Femur (tissue), 1 donor: ENCODE data around the gene CHCHD2.
A peak's percentile ranks its signal among the peaks of the same experiment; 100 is the strongest.
"Not testable (repeated sequence)": the region's sequence is repeated elsewhere in the genome, so short reads cannot be mapped to it uniquely, and the experiment has no call there.

Experiments used
- DNase-seq: peaks from one replicate; pipeline ENCODE4 v3.0.0-alpha.2; 2017

Gene CHCHD2, protein sequence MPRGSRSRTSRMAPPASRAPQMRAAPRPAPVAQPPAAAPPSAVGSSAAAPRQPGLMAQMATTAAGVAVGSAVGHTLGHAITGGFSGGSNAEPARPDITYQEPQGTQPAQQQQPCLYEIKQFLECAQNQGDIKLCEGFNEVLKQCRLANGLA

GRCh38 chr7:56106108-56107073 is at the start of gene CHCHD2:
TSS of gene CHCHD2 (minus strand) at chr7:56106476. CDS start at chr7:56106413, 63 bp downstream.
- DNase-seq, result peak; percentile 99

GRCh38 chr7:56131062-56131461 is 24.8 kb upstream of the CHCHD2 start:
- not testable (repeated sequence) for DNase-seq

GRCh38 chr7:56127241-56127975 is 21.1 kb upstream of the CHCHD2 start:
- DNase-seq, result no peak

GRCh38 chr7:56125831-56126230 is 19.6 kb upstream of the CHCHD2 start:
- DNase-seq, result no peak

GRCh38 chr7:56124981-56125380 is 18.7 kb upstream of the CHCHD2 start:
- no peak for DNase-seq

- no peak for DNase-seq
Observed at GRCh38 chr7:56121440-56121839, 15.2 kb upstream of the CHCHD2 start.

GRCh38 chr7:56115852-56116538 is 9.7 kb upstream of the CHCHD2 start, which contains the start of gene NUPR2:
TSS of gene NUPR2 (minus strand) at chr7:56116417. CDS start at chr7:56116314, 103 bp downstream.
- DNase-seq, result no peak

DNA sequence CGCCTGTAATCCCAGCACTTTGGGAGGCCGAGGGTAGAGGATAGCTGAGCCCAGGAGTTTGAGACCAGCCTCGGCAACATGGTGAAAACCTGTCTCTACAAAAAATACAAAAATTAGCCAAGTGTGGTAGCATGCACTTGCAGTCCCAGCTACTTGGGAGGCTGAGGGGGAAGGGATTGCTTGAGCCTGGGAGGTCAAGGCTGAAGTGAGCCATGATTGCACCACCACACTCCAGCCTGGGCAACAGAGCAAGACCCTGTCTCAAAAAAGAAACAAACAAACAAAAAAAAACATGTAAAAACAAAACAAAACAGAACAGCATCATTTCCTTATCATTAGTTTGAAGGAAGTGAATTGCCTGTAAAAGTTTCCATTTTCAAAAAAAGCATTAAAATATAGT is 6.0 kb upstream of the CHCHD2 start:
- DNase-seq, result not testable (repeated sequence)

GRCh38 chr7:56110611-56111010 is 4.3 kb upstream of the CHCHD2 start:
- DNase-seq, result no peak

- no peak for DNase-seq
Observed at GRCh38 chr7:56107954-56108258, 1.6 kb upstream of the CHCHD2 start.

- DNase-seq, result peak; percentile 36
Observed at GRCh38 chr7:56105508-56105907, 768 bp downstream of the CHCHD2 start.

- DNase-seq, result not testable (repeated sequence)
Observed at GRCh38 chr7:56104138-56104537, 2.1 kb downstream of the CHCHD2 start.

DNA sequence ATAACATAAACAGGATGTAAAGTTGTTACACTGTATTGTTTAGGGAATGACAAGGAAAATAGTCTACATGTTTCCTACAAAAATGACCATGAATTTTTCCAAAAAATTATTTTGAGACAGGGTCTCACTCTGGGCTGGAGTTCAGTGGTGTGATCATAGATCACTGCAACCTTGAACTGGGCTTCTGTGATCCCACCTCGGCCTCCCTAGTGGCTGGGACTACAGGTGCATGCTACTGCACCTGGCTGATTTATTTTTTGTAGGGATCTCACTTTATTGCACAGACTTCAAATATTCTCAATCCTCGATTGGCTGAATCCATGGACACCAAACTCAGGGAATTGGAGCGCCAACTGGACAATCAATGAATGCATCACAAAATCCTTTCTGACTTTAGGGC is 6.6 kb downstream of the CHCHD2 start:
- DNase-seq, result no peak

GRCh38 chr7:56098187-56099008 is 7.9 kb downstream of the CHCHD2 start:
- DNase-seq, result not testable (repeated sequence)

DNA sequence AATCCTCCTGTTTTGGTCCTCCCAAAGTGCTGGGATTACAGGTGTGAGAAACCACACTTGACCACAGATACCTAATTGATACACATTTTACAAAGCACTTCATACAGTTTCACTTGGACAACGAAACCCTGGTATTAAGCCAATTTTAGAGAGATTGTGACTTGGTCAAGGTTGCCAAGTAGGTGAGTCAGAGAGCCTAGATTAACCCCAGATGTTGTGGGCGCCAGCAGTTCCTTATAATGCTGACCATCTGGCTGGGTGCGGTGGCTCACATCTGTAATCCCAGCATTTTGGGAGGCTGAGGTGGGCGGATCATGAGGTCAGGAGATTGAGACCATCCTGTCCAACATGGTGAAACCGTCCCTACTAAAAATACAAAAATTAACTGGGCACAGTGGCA is 8.6 kb downstream of the CHCHD2 start:
- DNase-seq, result no peak

- peak; percentile 89 for DNase-seq
Observed at GRCh38 chr7:56092789-56093531, 13.3 kb downstream of the CHCHD2 start, which contains the start of gene PHKG1. TSS of gene PHKG1 (minus strand) at chr7:56092952. CDS start at chr7:56088941, 4,011 bp downstream.

GRCh38 chr7:56092388-56092787 is 13.9 kb downstream of the CHCHD2 start:
- DNase-seq, result not testable (repeated sequence)

- peak; percentile 75 for DNase-seq
Observed at GRCh38 chr7:56091591-56091990, 14.7 kb downstream of the CHCHD2 start.

GRCh38 chr7:56087445-56087844 is 18.8 kb downstream of the CHCHD2 start:
- no peak for DNase-seq

DNA sequence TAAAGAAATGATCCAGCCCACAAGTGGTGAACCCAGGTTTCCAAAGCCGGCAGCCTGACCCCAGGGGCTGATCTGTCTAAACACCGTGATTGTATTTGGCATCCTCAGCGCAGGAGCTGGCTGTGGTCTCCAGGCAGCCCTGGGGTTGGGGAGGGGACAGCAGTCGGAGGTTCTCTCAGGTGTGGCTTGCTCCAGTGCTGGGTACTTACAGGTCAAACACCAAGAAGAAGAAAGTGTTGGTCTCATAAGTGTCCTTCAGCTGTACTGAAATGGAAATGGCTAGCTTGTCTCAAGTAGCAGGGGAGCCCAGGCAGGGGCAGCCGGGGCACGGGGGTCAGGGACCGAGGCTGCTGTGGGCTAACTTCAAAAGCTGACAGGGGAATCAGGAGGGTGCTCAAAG is 19.5 kb downstream of the CHCHD2 start:
- no peak for DNase-seq

DNA sequence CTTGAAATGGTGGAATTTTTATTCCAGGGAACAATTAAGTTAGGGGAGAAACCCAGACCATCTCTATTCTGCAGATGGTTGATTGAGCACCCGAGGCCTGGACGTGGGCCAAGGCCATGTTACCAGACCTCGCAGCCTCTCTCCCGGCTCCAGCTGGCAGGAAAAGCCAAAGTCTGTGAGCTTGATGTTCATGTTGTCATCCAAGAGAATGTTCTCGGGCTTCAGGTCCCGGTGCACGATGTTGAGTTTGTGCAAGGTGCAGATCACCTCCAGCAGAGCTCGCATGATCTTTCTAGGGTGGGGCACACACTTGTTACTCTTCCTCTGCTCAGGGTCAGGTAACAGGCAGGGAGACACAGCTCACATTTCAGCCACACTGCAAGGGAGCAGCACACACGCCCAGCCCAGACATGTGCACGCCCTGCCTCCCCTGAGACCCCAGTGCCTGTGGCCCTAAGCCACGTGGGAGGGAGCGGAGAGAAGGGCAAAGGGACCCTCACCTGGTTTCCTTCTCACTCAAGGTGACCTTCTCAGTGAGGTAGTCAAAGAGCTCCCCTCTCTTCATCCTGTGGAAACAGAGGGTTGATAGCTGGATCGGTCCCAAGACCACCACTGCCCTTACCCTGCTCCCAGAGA is 23.0 kb downstream of the CHCHD2 start:
- DNase-seq, result no peak
